H1 (cell line): ENCODE results near the gene BPIFB4. TPM values are rescaled to one million over a fixed set of nuclear protein-coding genes. Genes with fewer than 3 reads are reported as not detected.

Experiments
- CTCF ChIA-PET: fragments of 300-600 bp; sonication (Branson Sonifier 250); formaldehyde crosslinking; loops from one replicate; lab custom pipeline; 2021; ENCODE audit not compliant: partially characterized antibody; lab: Charles Lee
- POLR2A ChIA-PET: fragments of 300-600 bp; sonication (Branson Sonifier 250); formaldehyde crosslinking; loops from one replicate; lab custom pipeline; 2021; ENCODE audit warnings: inconsistent platforms; ENCODE audit not compliant: partially characterized antibody; lab: Charles Lee
- DNase-seq, 2 experiments: peaks; one replicate each; pipeline versions ENCODE4 v3.0.0 to v3.0.0-alpha.2; 2010 to 2022; ENCODE audit warnings: low spot score in 2 of 2, low read depth in 1 of 2, mixed read lengths in 1 of 2
- FAIRE-seq: peaks from 2 replicates; lab custom pipeline; 2011; peaks lifted over from hg19 to GRCh38; lab: Jason Lieb, UNC
- H2AFZ ChIP-seq: 2 replicates; pipeline ENCODE4 v1.8.1; 2012; ENCODE audit warnings: low read length, inconsistent platforms
- H2AK5ac ChIP-seq: 2 replicates; pipeline ENCODE4 v1.6.1; 2013; ENCODE audit warnings: low read depth, low read length
- H2BK120ac ChIP-seq: replicated peaks from 2 replicates; pipeline ENCODE3; 2013; ENCODE audit warnings: low read depth, low read length, inconsistent platforms
- H2BK12ac ChIP-seq: 2 replicates; pipeline ENCODE4 v1.6.1; 2013; ENCODE audit warnings: low read depth, low read length
- H2BK15ac ChIP-seq: 2 replicates; pipeline ENCODE4 v1.6.1; 2013; ENCODE audit warnings: low read length
- H2BK20ac ChIP-seq: 2 replicates; pipeline ENCODE4 v1.6.1; 2013; ENCODE audit warnings: low read length
- H2BK5ac ChIP-seq: 2 replicates; pipeline ENCODE4 v1.6.1; 2013; ENCODE audit warnings: low read depth, low read length
- H3K14ac ChIP-seq: 2 replicates; pipeline ENCODE4 v1.6.1; 2013; ENCODE audit warnings: inconsistent platforms; ENCODE audit not compliant: insufficient read length
- H3K18ac ChIP-seq: 2 replicates; pipeline ENCODE4 v1.6.1; 2013; ENCODE audit warnings: low read length; ENCODE audit errors: extremely low read depth
- H3K23ac ChIP-seq: 2 replicates; pipeline ENCODE4 v1.6.1; 2013; ENCODE audit warnings: inconsistent platforms; ENCODE audit not compliant: insufficient read length
- H3K23me2 ChIP-seq: 2 replicates; pipeline ENCODE4 v1.6.1; 2013; ENCODE audit warnings: low read depth, low read length
- H3K27ac ChIP-seq: 2 replicates; pipeline ENCODE4 v1.6.1; 2011; ENCODE audit warnings: low read depth, low read length, inconsistent platforms
- H3K27me3 ChIP-seq, 4 experiments: replicated peaks in 1 of 4; 1 replicate in 1 of 4; 2 replicates in 3 of 4; pipeline versions ENCODE4 v1.6.1 to v1.8.1; 2011 to 2013; ENCODE audit warnings: low read length in 3 of 4, mild to moderate bottlenecking in 3 of 4, inconsistent platforms in 2 of 4, mixed read lengths in 2 of 4, moderate library complexity in 1 of 4; ENCODE audit not compliant: control insufficient read depth in 3 of 4, insufficient read depth in 3 of 4; ENCODE audit errors: extremely low read depth in 1 of 4
- H3K36me3 ChIP-seq, 4 experiments: 2 replicates each; pipeline versions ENCODE4 v1.6.1 to v1.8.1; 2011 to 2013; ENCODE audit warnings: mild to moderate bottlenecking in 4 of 4, low read length in 3 of 4, moderate library complexity in 2 of 4, control low read depth in 1 of 4, inconsistent platforms in 1 of 4; ENCODE audit not compliant: insufficient read depth in 4 of 4, control insufficient read depth in 2 of 4
- H3K4ac ChIP-seq: replicated peaks from 2 replicates; pipeline ENCODE3; 2013; ENCODE audit warnings: low read length, low read depth, mixed read lengths, inconsistent platforms; ENCODE audit not compliant: insufficient read length
- H3K4me1 ChIP-seq, 4 experiments: replicated peaks in 1 of 4; 1 replicate in 1 of 4; 2 replicates in 3 of 4; pipeline versions ENCODE4 v1.6.1 to v1.8.1; 2011 to 2013; ENCODE audit warnings: low read length in 3 of 4, inconsistent platforms in 2 of 4, mixed read lengths in 1 of 4; ENCODE audit not compliant: insufficient read depth in 4 of 4, control insufficient read depth in 3 of 4
- H3K4me2 ChIP-seq, 2 experiments: 2 replicates each; pipeline versions ENCODE4 v1.6.1 to v1.8.1; 2011 to 2013; ENCODE audit warnings: low read depth in 2 of 2, low read length in 2 of 2, control low read depth in 1 of 2, inconsistent platforms in 1 of 2, mild to moderate bottlenecking in 1 of 2; ENCODE audit not compliant: insufficient read depth in 1 of 2
- H3K4me3 ChIP-seq, 4 experiments: fragments of 200-600, 300-600 bp in 1 of 4; sonication (generic), shearing (Covaris generic), sonication (Bioruptor Twin) in 1 of 4; 2 replicates each; pipeline versions ENCODE4 v1.5.1 to v1.8.1; 2011 to 2016; ENCODE audit warnings: low read length in 4 of 4, low read depth in 3 of 4, control low read depth in 2 of 4, inconsistent platforms in 2 of 4, mild to moderate bottlenecking in 2 of 4, mixed read lengths in 1 of 4, moderate library complexity in 1 of 4; ENCODE audit not compliant: insufficient read depth in 2 of 4; ENCODE audit errors: extremely low read depth in 1 of 4
- H3K56ac ChIP-seq: replicated peaks from 2 replicates; pipeline ENCODE3; 2013; ENCODE audit warnings: low read depth, mild to moderate bottlenecking, mixed read lengths, low read length, inconsistent platforms; ENCODE audit not compliant: insufficient read length
- H3K79me1 ChIP-seq: 2 replicates; pipeline ENCODE4 v1.6.1; 2013; ENCODE audit warnings: low read depth, low read length, control low read depth
- H3K79me2 ChIP-seq, 2 experiments: 2 replicates each; pipeline versions ENCODE4 v1.6.1 to v1.8.1; 2012 to 2013; ENCODE audit warnings: low read length in 2 of 2, mild to moderate bottlenecking in 2 of 2, inconsistent platforms in 1 of 2; ENCODE audit not compliant: insufficient read depth in 2 of 2, control insufficient read depth in 1 of 2
- H3K9ac ChIP-seq, 4 experiments: replicated peaks in 1 of 4; 1 replicate in 1 of 4; 2 replicates in 3 of 4; pipeline versions ENCODE4 v1.6.1 to v1.8.1; 2011 to 2013; ENCODE audit warnings: low read depth in 3 of 4, low read length in 3 of 4, control low read depth in 2 of 4, mild to moderate bottlenecking in 2 of 4, moderate library complexity in 2 of 4, inconsistent platforms in 1 of 4; ENCODE audit errors: extremely low read depth in 1 of 4
- H3K9me3 ChIP-seq, 2 experiments: 2 replicates each; pipeline versions ENCODE4 v1.6.1 to v1.8.1; 2012 to 2013; ENCODE audit warnings: mild to moderate bottlenecking in 2 of 2, moderate library complexity in 2 of 2, control low read depth in 1 of 2, inconsistent platforms in 1 of 2, low read depth in 1 of 2, low read length in 1 of 2, mixed read lengths in 1 of 2; ENCODE audit not compliant: insufficient read depth in 2 of 2
- H4K20me1 ChIP-seq, 2 experiments: replicated peaks in 1 of 2; 2 replicates each; pipeline versions ENCODE3 to v1.8.1; 2011 to 2013; ENCODE audit warnings: inconsistent platforms in 2 of 2, low read length in 2 of 2, mild to moderate bottlenecking in 1 of 2; ENCODE audit not compliant: insufficient read depth in 2 of 2, control insufficient read depth in 1 of 2
- H4K5ac ChIP-seq: 2 replicates; pipeline ENCODE4 v1.6.1; 2013; ENCODE audit warnings: low read length, low read depth, mixed read lengths, inconsistent platforms; ENCODE audit not compliant: insufficient read length
- H4K8ac ChIP-seq: 2 replicates; pipeline ENCODE4 v1.8.0; 2013; ENCODE audit warnings: mild to moderate bottlenecking, moderate library complexity, low read length, inconsistent platforms; ENCODE audit not compliant: insufficient read depth; ENCODE audit errors: extremely low read depth
- H4K91ac ChIP-seq: replicated peaks from 2 replicates; pipeline ENCODE3; 2013; ENCODE audit warnings: low read length, mixed read lengths, inconsistent platforms; ENCODE audit not compliant: insufficient read length
- CHD1 ChIP-seq: IDR thresholded peaks from 2 replicates; pipeline ENCODE4 v1.6.1; 2012; ENCODE audit warnings: low read depth, low read length, improper control_type of control experiment
- CREB1 ChIP-seq: IDR thresholded peaks from 2 replicates; pipeline ENCODE4 v1.6.1; 2012; ENCODE audit warnings: inconsistent platforms
- HDAC2 ChIP-seq, 2 experiments: fragments of 300-600 bp in 1 of 2; sonication (generic) in 1 of 2; IDR thresholded peaks; 2 replicates each; pipeline ENCODE4 v1.6.1; 2011 to 2012; ENCODE audit warnings: low read depth in 2 of 2, low read length in 2 of 2, mild to moderate bottlenecking in 2 of 2, moderate library complexity in 2 of 2, borderline replicate concordance in 1 of 2, inconsistent platforms in 1 of 2
- MAX ChIP-seq: IDR thresholded peaks from 2 replicates; pipeline ENCODE4 v1.6.1; 2012; ENCODE audit warnings: inconsistent platforms
- NRF1 ChIP-seq: IDR thresholded peaks from 2 replicates; pipeline ENCODE4 v1.6.1; 2011; ENCODE audit warnings: mild to moderate bottlenecking, low read depth, low read length, improper control_type of control experiment
- PHF8 ChIP-seq: fragments of 200-600 bp; sonication (generic); conservative IDR thresholded peaks from 2 replicates; pipeline ENCODE4 v1.7.1; 2012; ENCODE audit warnings: low read depth, mild to moderate bottlenecking, inconsistent platforms, low read length, moderate library complexity
- RBBP5 ChIP-seq: IDR thresholded peaks from 2 replicates; pipeline ENCODE4 v1.7.1; 2012; ENCODE audit warnings: low read depth, mild to moderate bottlenecking, inconsistent platforms, low read length, moderate library complexity, borderline replicate concordance
- SIRT6 ChIP-seq: IDR thresholded peaks from one replicate; pipeline ENCODE4 v1.7.1; 2012; ENCODE audit warnings: low read length, inconsistent platforms
- SP2 ChIP-seq: IDR thresholded peaks from 2 replicates; pipeline ENCODE4 v1.6.1; 2012; ENCODE audit warnings: mild to moderate bottlenecking, low read length, inconsistent platforms
- SRF ChIP-seq: IDR thresholded peaks from 2 replicates; pipeline ENCODE4 v1.6.1; 2011; ENCODE audit warnings: mild to moderate bottlenecking, low read depth, low read length, moderate library complexity
- TAF1 ChIP-seq: IDR thresholded peaks from 2 replicates; pipeline ENCODE4 v1.6.1; 2011; ENCODE audit warnings: mild to moderate bottlenecking, low read depth, low read length
- TBP ChIP-seq: IDR thresholded peaks from 2 replicates; pipeline ENCODE4 v1.6.1; 2011; ENCODE audit warnings: low read depth, low read length, improper control_type of control experiment
- TCF12 ChIP-seq: IDR thresholded peaks from 2 replicates; pipeline ENCODE4 v1.6.1; 2011; ENCODE audit warnings: low read depth, mild to moderate bottlenecking, low read length
- USF2 ChIP-seq: IDR thresholded peaks from 2 replicates; pipeline ENCODE4 v1.6.1; 2011; ENCODE audit warnings: low read length, improper control_type of control experiment
- WGBS, 2 experiments: shearing (Covaris generic) in 1 of 2; methylation state at CpG; one replicate each; pipeline versions ENCODE4 v1.1.6 to v1.1.7; 2013 to 2015; ENCODE audit warnings: low lambda C conversion rate in 2 of 2, mixed read lengths in 2 of 2, inconsistent platforms in 1 of 2, low coverage in 1 of 2, missing lambda C conversion rate in 1 of 2; ENCODE audit not compliant: insufficient replicate concordance in 2 of 2, insufficient coverage in 1 of 2, insufficient read length in 1 of 2; ENCODE audit errors: extremely low coverage in 1 of 2, missing lambda C conversion rate in 1 of 2; 5-methylcytosine and 5-hydroxymethylcytosine counted together
- polyA plus RNA-seq, 7 experiments: library from polyadenylated mRNA; depleted of rRNA in 3 of 7; stranded (reverse) in 5 of 7; unstranded in 2 of 7; fragments of >200 nt in 5 of 7; fragments of 200-250 nt in 2 of 7; gene quantifications; 1 replicate in 5 of 7; 2 replicates in 1 of 7; 4 replicates in 1 of 7; pipeline versions ENCODE4 v1.2.1 to v1.2.3, GENCODE V29; 2011 to 2013; ENCODE audit warnings: missing spikeins in 2 of 7, mixed read lengths in 2 of 7
- total RNA-seq: library from RNA; stranded (reverse); fragmentation: NEBNext Ultra II Directional; extraction: Animal tissue kit (Norgen Biotek cat#: 25700); gene quantifications from 2 replicates; pipeline ENCODE4 v1.2.1, GENCODE V29; 2021

BPIFB4 gene
- total and polyA plus RNA-seq, 2 of the 8 experiments (the other 6 are each of a cell fraction or from before 2014, with no cell fraction given) = not detected

GRCh38 chr20:33148040-33148439 lies 68.6 kb downstream of the BPIFB4 start:
- Histone ChIP-seq H4K91ac (no peak overlapping the region), H2BK5ac (no peak overlapping the region), H3K79me2 (no peaks in the 10 kb centered on the region), H3K23me2 (no peaks in the 10 kb centered on the region), H2BK120ac (no peak overlapping the region), H3K4me2 (no peak overlapping the region), H3K23ac (no peak overlapping the region), H3K36me3 (no peaks in the 10 kb centered on the region), H3K9ac (no peak overlapping the region), H3K79me1 (no peaks in the 10 kb centered on the region), H3K9me3 (no peaks in the 10 kb centered on the region), H2BK15ac (no peak overlapping the region), H4K20me1 (no peaks in the 10 kb centered on the region), H3K18ac (no peak overlapping the region), H4K8ac (no peak overlapping the region), H2AFZ (no peak overlapping the region), H3K14ac (no peak overlapping the region), H2AK5ac (no peak overlapping the region), H3K4ac (no peak overlapping the region), H3K4me1 (no peaks in the 10 kb centered on the region), H3K56ac (no peak overlapping the region), H3K27ac (no peak overlapping the region), H3K27me3 (no peaks in the 10 kb centered on the region), H2BK12ac (no peak overlapping the region), H3K4me3 (no peak overlapping the region), H4K5ac (no peak overlapping the region), H2BK20ac (no peak overlapping the region)
- no peak for TF ChIP-seq SIRT6
- no peak for TF ChIP-seq RBBP5
- TF ChIP-seq USF2 = no peak
- no peak for TF ChIP-seq MAX
- no peak for TF ChIP-seq SP2
- TF ChIP-seq TAF1 = no peak
- TF ChIP-seq HDAC2 (IDR thresholded peaks at IDR 0.05; ENCODE audit: borderline replicate concordance in 1 of 2, low read depth in 2 of 2, low read length in 2 of 2) = no peak
- no peak for TF ChIP-seq SRF
- TF ChIP-seq NRF1 = no peak
- no peak for TF ChIP-seq TCF12
- TF ChIP-seq TBP = no peak
- no peak for TF ChIP-seq CREB1
- no peak for TF ChIP-seq CHD1
- TF ChIP-seq PHF8 = no peak
- DNase-seq = no peak
- no peak for FAIRE-seq
- POLR2A ChIA-PET = no interaction called here
- WGBS, 2 experiments = 88% methylated on average over 4 of the region's 4 CpGs; no CpG with 5 or more reads in 1 of the 2 experiments
- CTCF ChIA-PET = no interaction called here
